ENCODE measurements around the gene HS3ST3B1. TPM values are rescaled to one million over a fixed set of nuclear protein-coding genes. Genes with fewer than 3 reads are reported as not detected.

The HS3ST3B1 gene
- polyA plus RNA-seq, 1 of the 3 experiments (the other 2 are of a cell fraction) = 0.67 TPM

DNA sequence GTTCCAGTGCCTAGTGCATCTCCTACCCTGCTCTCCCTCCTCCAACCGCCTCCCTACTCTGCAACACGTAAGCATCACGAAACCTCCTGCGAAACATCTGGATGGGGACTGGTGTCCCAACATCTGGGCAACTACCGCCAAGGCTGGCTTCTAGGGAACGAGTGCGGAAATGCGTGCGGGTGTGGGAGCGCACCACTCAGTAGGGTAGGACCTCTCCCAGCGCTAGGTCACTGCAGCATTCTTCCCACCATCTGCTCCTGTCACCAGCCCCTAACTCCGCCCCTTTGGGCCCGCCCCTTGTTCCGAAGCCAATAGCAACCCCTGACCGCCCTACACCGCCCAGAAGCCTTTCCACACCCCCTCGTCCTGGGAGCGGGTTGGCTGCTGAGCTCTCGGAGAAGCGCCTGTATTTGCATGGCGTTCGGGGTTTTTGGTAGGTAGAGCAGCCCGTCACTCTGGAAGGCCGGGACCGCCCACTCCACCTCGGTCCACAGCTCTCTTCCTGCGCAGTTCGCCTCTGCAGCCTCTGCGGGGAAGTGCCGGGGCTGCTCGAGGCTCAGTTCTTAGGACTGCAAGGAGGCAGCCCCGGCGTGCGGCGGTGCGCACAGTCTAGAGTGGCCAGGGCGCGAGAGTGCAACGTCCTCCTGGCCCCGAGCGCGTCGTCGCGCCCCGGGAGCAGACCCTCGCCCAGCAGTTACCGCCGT lies at the start of gene HS3ST3B1 (continued):
- TF ChIP-seq, protein P1, sequence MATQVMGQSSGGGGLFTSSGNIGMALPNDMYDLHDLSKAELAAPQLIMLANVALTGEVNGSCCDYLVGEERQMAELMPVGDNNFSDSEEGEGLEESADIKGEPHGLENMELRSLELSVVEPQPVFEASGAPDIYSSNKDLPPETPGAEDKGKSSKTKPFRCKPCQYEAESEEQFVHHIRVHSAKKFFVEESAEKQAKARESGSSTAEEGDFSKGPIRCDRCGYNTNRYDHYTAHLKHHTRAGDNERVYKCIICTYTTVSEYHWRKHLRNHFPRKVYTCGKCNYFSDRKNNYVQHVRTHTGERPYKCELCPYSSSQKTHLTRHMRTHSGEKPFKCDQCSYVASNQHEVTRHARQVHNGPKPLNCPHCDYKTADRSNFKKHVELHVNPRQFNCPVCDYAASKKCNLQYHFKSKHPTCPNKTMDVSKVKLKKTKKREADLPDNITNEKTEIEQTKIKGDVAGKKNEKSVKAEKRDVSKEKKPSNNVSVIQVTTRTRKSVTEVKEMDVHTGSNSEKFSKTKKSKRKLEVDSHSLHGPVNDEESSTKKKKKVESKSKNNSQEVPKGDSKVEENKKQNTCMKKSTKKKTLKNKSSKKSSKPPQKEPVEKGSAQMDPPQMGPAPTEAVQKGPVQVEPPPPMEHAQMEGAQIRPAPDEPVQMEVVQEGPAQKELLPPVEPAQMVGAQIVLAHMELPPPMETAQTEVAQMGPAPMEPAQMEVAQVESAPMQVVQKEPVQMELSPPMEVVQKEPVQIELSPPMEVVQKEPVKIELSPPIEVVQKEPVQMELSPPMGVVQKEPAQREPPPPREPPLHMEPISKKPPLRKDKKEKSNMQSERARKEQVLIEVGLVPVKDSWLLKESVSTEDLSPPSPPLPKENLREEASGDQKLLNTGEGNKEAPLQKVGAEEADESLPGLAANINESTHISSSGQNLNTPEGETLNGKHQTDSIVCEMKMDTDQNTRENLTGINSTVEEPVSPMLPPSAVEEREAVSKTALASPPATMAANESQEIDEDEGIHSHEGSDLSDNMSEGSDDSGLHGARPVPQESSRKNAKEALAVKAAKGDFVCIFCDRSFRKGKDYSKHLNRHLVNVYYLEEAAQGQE (IDR thresholded peaks at IDR 0.05; ENCODE audit: low read depth, low read length) = no peak
- TF ChIP-seq SMC3 (IDR thresholded peaks at IDR 0.05; ENCODE audit: low read depth, low read length) = no peak
- peak; percentile 87 for TF ChIP-seq TAF1 (IDR thresholded peaks at IDR 0.05; ENCODE audit: borderline replicate concordance, low read depth, low read length)
- TF ChIP-seq FOXJ3 (CRISPR knock-in tag; IDR thresholded peaks at IDR 0.05) = no peak
- TF ChIP-seq NFIC (IDR thresholded peaks at IDR 0.05; ENCODE audit: borderline replicate concordance) = no peak
- no peak for TF ChIP-seq JUND (IDR thresholded peaks at IDR 0.05)
- peak; percentile 8; the same call in 1 of the 2 replicates for TF ChIP-seq TCF12 (IDR thresholded peaks at IDR 0.05)
- no peak for TF ChIP-seq EP300 (IDR thresholded peaks at IDR 0.05; ENCODE audit: borderline replicate concordance in 1 of 2, low read depth in 1 of 2, low read length in 1 of 2)
- TF ChIP-seq CHD2 (IDR thresholded peaks at IDR 0.05; ENCODE audit: low read length, partially characterized antibody) = peak; percentile 21
- TF ChIP-seq FOSL2 (IDR thresholded peaks at IDR 0.05; ENCODE audit: borderline replicate concordance, low read depth) = no peak
- TF ChIP-seq SIN3A (IDR thresholded peaks at IDR 0.05; ENCODE audit: borderline replicate concordance, low read depth, low read length) = peak; percentile 72; the same call in 1 of the 2 replicates
- TF ChIP-seq ELF1 (IDR thresholded peaks at IDR 0.05) = no peak

DNA sequence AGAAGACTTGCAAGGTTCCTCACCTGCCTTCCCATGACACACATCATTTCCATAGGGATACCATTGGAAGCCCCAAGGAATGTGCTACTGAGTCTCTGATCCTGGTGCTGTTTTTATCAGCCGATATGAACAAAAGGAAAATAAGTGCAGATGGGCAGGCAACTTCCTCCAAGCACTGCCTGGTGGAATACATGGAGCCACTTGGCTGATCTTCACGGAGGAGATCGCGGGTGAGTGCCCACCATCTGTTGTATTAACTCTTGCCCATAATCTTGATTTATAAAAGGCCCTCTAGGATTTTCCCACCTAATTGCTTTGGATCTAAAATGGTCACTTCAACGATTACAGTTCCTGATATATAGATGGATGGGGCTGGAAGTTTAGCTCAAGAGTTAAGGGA lies 39.5 kb upstream of the HS3ST3B1 start:
- WGBS (ENCODE audit: low lambda C conversion rate) = 10% methylated on average over 5 of the region's 5 CpGs
- H3K27me3 ChIP-seq (ENCODE audit: insufficient read depth) = peaks cover 36% of the 10 kb centered on the region; the same call in 1 of the 2 replicates
- H3K4me3 ChIP-seq (ENCODE audit: low read depth in 2 of 2, low read length in 1 of 2) = no peak overlapping the region
- H3K4me2 ChIP-seq = no peak overlapping the region
- ChIA-PET POLR2A (no interaction called here), CTCF (interaction anchor here (1.1 kb wide), 1 partner anchor 16 kb away, joined by 3 read pairs; no protein-coding TSS in a partner anchor)
- TF ChIP-seq RAD21 (IDR thresholded peaks at IDR 0.05; ENCODE audit: low read length) = no peak
- TF ChIP-seq, protein P2, sequence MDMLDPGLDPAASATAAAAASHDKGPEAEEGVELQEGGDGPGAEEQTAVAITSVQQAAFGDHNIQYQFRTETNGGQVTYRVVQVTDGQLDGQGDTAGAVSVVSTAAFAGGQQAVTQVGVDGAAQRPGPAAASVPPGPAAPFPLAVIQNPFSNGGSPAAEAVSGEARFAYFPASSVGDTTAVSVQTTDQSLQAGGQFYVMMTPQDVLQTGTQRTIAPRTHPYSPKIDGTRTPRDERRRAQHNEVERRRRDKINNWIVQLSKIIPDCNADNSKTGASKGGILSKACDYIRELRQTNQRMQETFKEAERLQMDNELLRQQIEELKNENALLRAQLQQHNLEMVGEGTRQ (IDR thresholded peaks at IDR 0.05; ENCODE audit: borderline replicate concordance, low read depth, low read length) = no peak
- TF ChIP-seq, protein P3, sequence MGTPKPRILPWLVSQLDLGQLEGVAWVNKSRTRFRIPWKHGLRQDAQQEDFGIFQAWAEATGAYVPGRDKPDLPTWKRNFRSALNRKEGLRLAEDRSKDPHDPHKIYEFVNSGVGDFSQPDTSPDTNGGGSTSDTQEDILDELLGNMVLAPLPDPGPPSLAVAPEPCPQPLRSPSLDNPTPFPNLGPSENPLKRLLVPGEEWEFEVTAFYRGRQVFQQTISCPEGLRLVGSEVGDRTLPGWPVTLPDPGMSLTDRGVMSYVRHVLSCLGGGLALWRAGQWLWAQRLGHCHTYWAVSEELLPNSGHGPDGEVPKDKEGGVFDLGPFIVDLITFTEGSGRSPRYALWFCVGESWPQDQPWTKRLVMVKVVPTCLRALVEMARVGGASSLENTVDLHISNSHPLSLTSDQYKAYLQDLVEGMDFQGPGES (IDR thresholded peaks at IDR 0.05; ENCODE audit: low read depth, low read length) = no peak
- TF ChIP-seq TAF1 (IDR thresholded peaks at IDR 0.05; ENCODE audit: borderline replicate concordance, low read depth, low read length) = no peak
- no peak for TF ChIP-seq RXRA (IDR thresholded peaks at IDR 0.05; ENCODE audit: borderline replicate concordance, low read depth)
- no peak for TF ChIP-seq ELF1 (IDR thresholded peaks at IDR 0.05)
- H3F3A ChIP-seq (replicated peaks; ENCODE audit: insufficient read depth) = no peaks in the 10 kb centered on the region
- H3K9me3 ChIP-seq = no peaks in the 10 kb centered on the region
- no peak for DNase-seq
- no peak overlapping the region for H3K27ac ChIP-seq (ENCODE audit: low read depth in 2 of 2, low read length in 1 of 2)
- H2AFZ ChIP-seq (ENCODE audit: low read depth) = no peak overlapping the region
- H3K79me2 ChIP-seq (ENCODE audit: insufficient read depth) = no peaks in the 10 kb centered on the region
- no peak overlapping the region for H3K9ac ChIP-seq
- H3K4me1 ChIP-seq (ENCODE audit: control insufficient read depth in 1 of 2, insufficient read depth in 2 of 2, low read depth in 1 of 2, low read length in 1 of 2) = no peaks in the 10 kb centered on the region
- no peaks in the 10 kb centered on the region for H3K9me2 ChIP-seq
- H4K20me1 ChIP-seq (ENCODE audit: insufficient read depth) = no peaks in the 10 kb centered on the region
- no peaks in the 10 kb centered on the region for H3K36me3 ChIP-seq (replicated peaks in 1 of 2; ENCODE audit: control insufficient read depth in 1 of 2, insufficient read depth in 2 of 2, low read length in 1 of 2)

All from SK-N-SH (cell line).